GM19351 (cell line): ENCODE data around the gene DMBT1.
A peak's percentile ranks its signal among the peaks of the same experiment; 100 is the strongest.

Experiments
- ATAC-seq: cut with Tn5 transposase; IDR thresholded peaks from one replicate; pipeline ENCODE4 v1.9.1; 2021; ENCODE audit warnings: mild to moderate bottlenecking, moderate library complexity; ENCODE audit not compliant: unreplicated experiment

DMBT1 gene

DNA sequence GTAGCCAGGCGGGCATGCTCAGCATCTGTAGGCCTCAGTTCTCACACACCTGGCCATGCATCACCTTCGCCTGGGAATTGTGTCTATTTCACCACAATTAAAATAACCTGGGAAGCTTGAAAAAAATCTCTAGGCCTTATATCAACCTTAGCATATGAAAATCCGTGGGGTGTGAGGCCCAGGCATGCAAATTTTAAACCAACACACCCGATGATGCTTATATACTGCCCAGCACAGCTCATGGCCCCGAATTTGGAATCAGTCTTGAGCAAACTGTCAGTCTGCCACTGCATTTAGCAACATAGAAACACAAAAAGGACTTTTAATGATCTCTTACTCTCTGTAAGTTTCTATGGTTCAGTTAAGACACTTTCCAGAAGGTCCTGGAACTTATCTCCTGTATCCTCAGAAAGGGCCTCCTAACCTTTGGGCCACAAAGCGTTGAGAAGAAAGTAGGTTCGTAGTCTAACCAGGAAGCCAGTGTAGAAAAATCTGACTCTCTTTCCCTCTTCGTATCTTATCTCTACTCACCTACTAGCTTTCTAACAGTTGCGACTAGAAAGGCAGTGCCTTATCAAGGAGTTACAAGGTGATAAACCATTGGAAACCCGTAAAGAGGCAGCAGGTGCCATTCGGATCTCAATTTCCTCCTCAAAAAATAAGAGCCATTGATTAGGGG is 12.0 kb upstream of the DMBT1 start:
- ATAC-seq: no peak

GRCh38 chr10:122549636-122550035 is 10.9 kb upstream of the DMBT1 start:
- ATAC-seq: no peak

- no peak for ATAC-seq
These were observed 10.1 kb upstream of the DMBT1 start for GRCh38 chr10:122550427-122550826.

DNA sequence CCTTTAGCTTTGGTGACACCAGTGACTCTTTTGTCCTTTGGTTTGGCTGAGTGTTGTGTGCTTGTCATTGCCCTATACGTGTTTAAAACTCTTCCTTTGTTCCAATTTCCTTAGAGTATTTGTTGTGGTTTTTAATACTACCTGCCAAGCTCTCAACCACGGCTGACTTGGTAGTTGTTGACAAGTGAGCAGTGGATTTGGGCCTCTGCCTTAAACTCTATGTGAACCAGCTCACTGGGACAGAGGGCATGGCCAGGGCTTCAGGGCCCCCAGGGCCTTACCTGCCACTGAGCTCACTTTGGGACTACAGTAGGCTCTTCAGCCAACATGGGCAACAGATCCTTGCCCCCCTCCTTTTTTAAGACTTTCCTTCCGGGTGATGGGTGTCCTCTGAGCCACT is 9.6 kb upstream of the DMBT1 start:
- ATAC-seq: no peak

- ATAC-seq: no peak
These were observed 9.1 kb upstream of the DMBT1 start for GRCh38 chr10:122551450-122551849.

- ATAC-seq: no peak
These were observed 7.2 kb upstream of the DMBT1 start for GRCh38 chr10:122553341-122553740.

- no peak for ATAC-seq
These were observed 6.2 kb upstream of the DMBT1 start for GRCh38 chr10:122554131-122555036.

GRCh38 chr10:122555442-122555841 is 5.1 kb upstream of the DMBT1 start:
- ATAC-seq: no peak

DNA sequence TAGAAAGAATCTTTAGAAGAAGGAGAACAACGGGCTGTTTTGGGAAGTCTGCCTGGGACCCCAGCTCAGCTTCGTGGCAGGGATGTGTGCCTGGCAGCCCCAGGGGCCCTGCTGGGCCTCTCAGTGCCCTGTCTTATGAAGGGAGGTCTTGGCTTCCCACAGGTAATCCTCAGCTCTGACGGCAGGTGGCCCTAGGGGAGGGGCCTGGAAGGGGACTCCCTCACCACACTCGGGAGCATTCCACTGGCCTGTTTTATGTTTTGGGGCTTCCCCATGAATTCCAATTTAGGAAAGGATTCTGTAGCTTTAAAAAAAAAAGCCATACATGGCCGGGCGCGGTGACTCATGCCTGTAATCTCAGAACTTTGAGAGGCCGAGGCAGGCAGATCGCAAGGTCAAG is 3.0 kb upstream of the DMBT1 start:
- ATAC-seq: no peak

DNA sequence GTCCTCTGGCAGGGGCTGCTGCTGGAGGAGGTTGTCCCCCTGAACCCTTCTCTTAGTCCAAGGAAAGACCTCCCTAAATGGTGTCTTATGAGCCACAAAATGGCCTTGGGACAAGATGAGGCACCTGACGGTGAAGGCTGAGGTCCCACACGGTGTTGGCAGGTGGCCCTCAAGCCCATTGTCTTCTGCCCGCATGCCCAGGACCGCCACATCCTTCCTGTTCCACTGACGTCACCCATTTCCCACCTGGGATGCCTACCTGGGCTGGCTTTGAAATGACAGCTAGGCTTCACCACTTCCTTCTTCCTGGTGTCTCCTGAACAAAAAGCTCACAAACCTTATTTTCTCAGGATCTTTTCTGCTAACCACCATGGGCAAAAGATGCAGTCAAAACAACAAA is 2.1 kb upstream of the DMBT1 start:
- ATAC-seq: no peak

DNA sequence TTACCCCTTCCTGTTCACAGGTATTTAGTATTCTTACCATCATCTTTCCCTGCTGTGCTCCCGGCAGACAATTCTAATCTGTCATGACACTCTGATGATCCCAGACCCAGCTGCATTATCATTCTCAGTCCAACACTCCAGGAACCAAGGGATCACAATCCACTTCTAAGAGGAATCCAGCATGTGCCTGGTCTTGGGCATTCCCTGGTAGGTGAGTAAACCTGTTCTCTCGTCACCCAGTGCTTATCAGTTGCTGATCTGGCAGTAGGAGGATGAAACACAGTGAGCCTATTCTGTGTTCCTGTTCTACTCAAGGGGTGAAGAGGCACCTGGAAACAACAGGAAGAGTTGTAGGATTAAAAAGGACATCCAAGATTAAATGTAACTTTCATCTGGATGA is 1.3 kb upstream of the DMBT1 start:
- ATAC-seq: no peak

DNA sequence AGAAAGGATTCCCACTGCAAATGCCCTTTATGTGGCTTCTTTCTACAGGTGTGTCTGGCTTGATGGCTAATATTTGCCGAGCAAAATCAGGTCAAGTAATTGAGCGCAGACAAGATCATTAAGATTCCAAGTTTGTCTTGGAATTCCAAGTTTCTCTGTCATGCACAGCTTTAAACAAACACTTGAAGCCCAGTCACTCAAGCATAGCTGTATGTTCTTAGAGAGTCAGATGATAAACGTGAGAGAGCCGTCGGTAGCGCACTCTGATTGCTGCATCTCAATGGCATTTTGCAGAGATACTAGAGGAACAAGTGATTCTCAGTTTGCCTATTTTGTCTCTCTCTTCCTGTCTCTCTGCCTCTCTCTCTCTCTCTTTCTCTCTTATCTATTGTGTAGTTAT is 658 bp downstream of the DMBT1 start:
- no peak for ATAC-seq

- ATAC-seq: no peak
These were observed 1.2 kb downstream of the DMBT1 start for GRCh38 chr10:122561792-122562191.

DNA sequence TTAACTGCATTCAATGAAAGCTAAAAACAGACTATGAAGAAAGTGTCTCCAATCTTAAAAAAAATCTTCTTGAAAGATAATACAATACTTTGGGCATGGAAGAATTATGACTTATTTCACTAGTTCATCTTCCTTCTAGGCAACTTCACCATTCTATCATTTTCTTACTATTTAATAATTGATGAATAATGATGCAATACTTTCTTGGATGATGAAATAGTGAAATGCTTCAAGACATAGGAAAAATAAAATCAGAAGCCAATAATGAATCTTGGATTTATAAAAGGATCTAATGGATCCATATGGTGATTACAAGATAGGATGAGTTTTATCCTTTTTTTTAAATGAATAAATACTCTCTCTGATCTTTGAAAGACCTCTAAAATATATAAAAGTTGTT is 4.4 kb downstream of the DMBT1 start:
- ATAC-seq: no peak

DNA sequence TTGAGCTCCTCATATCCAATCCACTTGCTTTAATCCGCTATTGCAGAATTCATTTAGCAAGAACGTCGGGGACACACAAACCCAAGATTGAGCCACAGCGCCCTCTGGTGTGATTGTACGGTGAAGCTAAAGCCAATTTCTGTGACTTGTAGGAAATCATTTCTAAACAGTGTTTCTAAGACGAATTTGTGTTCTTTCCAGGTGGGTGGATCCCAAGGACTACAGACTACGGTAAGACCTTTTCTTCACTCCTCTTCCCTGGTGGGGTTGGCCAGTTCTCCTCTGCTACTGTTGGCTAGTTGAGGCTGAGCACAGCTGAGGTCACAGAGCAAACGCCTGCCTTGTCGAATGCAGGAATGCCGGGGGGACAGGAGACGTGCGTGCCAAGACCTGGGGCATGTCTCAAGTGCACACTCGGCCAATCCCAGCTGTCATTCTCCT is 5.2 kb downstream of the DMBT1 start:
- ATAC-seq: no peak

- ATAC-seq: no peak
These were observed 6.1 kb downstream of the DMBT1 start for GRCh38 chr10:122566632-122567031.

- peak; percentile 71 for ATAC-seq
These were observed 6.6 kb downstream of the DMBT1 start for GRCh38 chr10:122567056-122567660.

GRCh38 chr10:122568551-122568950 is 8.0 kb downstream of the DMBT1 start:
- ATAC-seq: no peak

- ATAC-seq: no peak
These were observed 10.4 kb downstream of the DMBT1 start for GRCh38 chr10:122570920-122571319.

- no peak for ATAC-seq
These were observed 11.3 kb downstream of the DMBT1 start for GRCh38 chr10:122571892-122572291.

- no peak for ATAC-seq
These were observed 15.2 kb downstream of the DMBT1 start for GRCh38 chr10:122575776-122576175.

- no peak for ATAC-seq
These were observed 15.7 kb downstream of the DMBT1 start for GRCh38 chr10:122576291-122576690.
